ENCODE results near the gene MED17.
A peak's percentile ranks its signal among the peaks of the same experiment; 100 is the strongest.
"Not testable (repeated sequence)": the region's sequence is repeated elsewhere in the genome, so short reads cannot be mapped to it uniquely, and the experiment has no call there.

The MED17 gene, protein sequence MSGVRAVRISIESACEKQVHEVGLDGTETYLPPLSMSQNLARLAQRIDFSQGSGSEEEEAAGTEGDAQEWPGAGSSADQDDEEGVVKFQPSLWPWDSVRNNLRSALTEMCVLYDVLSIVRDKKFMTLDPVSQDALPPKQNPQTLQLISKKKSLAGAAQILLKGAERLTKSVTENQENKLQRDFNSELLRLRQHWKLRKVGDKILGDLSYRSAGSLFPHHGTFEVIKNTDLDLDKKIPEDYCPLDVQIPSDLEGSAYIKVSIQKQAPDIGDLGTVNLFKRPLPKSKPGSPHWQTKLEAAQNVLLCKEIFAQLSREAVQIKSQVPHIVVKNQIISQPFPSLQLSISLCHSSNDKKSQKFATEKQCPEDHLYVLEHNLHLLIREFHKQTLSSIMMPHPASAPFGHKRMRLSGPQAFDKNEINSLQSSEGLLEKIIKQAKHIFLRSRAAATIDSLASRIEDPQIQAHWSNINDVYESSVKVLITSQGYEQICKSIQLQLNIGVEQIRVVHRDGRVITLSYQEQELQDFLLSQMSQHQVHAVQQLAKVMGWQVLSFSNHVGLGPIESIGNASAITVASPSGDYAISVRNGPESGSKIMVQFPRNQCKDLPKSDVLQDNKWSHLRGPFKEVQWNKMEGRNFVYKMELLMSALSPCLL

DNA sequence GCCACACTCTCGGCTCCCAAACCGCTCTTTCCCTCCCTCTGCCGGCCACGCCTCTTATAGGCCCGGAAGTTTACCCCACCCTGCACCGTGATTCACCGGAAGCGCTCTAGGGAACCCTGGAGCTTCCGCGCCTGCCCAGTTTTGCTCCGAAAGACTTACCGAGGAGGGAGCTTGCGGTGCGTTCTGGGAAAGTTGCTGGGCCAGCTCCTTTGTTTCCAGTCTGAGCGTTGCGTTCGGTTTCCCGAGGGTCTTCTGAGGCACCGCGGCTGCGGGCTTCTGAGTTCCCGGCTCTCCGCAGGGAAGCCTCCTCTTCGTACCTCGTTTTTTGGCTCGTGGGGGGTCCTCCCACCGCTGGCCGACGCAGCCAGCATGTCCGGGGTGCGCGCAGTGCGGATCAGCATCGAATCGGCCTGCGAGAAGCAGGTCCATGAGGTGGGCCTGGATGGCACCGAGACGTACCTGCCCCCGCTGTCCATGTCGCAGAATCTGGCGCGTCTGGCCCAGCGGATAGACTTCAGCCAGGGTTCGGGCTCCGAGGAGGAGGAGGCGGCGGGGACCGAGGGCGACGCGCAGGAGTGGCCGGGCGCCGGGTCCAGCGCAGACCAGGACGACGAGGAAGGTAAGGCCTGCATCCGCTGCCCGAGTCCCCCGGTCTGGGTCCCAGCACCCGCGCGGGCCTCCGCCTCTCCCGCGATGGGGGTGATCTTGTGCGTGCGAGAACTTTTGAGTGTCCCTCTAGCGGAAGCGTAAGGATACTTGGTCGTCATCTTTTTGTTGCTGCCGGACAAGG, at the start of gene MED17:
TSS of gene MED17 (plus strand) at position 138 of the 790 bp plus-strand sequence. CDS start at position 370, 232 bp downstream.
- peak; percentile 92 for DNase-seq (ENCODE audit: low spot score)

DNA sequence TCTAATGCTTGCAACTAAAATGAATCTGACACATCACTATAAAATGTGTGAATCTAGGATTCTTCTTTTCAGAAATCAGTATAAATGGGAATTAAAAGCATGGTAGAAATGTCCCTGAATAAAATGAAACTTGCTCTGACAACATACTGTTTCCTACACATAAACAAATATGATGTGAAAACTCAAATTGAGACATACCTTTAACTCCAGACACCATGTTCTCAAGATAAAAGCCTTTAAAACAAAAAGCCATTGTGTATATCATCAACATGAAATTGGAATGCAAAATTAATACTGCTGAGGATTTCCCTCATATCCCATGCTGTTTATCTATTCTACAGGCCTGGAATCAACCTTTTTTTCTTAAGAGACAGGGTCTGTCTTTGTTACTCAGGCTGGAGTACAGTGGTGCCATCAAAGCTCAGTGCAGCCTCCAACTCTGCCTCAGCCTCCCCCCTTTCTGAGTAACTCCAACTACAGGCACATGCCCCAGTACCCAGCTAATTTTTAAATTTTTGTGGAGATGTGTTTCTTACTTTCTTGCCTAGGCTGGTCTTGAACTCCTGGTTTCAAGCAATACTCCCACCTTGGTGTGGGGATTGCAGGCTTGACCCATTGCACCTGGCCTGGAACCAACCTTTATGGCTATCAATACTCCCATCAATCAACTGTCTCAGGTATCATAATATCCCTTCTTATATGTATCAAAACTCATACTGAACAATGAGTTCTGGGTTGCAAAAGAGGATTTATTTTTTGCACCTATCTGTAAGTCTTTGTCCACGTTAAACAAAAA, 49.5 kb upstream of the MED17 start:
- no peak for DNase-seq (ENCODE audit: low spot score)

DNA sequence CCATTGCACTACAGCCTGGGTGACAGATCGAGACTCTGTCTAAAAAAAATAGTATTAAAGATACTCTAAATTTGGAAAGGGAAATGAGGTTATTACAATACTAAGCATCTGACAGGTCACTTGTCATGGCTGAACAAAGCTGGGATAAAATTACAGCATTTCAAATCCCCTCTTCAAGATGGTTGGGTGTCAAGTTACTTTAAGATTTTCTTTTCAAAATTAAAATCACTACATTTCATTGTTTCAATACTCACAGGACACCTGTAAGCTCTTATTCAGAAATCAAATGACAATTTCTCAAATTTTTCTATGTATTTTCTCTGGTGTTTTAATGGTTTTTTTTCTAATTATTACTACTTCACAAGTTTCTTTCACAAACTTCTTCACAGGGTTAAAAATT, 48.5 kb upstream of the MED17 start:
- no peak for DNase-seq (ENCODE audit: low spot score)

DNA sequence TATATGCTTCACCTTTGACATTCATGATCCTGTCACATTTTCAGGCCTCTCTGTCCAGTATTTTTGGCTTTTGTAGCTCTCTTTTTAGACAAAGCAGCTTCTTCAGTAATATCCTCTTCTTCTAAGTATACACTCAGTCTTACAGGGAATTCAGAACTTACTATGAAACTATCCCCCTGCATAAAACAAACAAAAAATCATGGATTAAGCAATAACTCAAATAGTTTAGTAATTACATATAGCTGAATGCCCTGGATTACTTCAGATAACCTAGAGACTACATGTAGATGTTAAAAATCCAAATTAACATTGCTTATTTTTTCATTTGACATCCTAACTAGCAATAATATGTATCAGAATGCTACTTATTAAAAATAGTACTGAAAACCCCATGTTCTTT, 48.0 kb upstream of the MED17 start:
- DNase-seq (ENCODE audit: low spot score): no peak

DNA sequence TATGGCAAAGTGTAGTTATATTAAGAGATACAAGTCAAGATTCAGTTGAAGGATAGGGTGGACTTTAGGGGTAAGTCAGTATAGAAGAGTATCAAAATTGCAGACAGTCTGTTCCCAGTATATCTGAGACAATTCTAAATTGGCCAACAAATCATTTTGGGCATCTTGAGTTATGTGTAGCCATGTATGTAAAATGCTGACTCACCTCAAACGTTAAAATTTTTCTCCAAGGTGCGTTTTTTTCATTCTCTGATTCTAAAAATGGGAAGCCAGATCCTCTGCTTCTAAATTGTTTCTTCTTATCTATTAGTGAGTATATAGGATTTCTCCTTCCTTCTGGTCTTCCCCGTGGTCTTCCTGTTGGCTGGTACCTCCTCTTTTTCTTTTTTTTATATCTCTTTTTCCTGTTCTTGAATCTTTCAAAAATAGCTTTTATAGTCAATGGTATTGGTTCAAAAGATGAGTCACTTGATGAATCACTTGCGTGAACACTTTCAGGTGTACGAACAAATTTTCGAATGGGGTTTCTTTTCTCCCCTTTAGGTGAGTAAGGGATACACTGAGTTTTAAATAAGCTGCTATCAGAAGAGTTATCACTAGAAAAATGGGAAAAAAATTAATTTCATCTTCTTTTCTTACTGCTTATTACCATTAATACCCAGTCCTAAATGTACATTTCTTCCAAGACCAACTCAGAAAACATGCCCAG, 46.0 kb upstream of the MED17 start:
- no peak for DNase-seq (ENCODE audit: low spot score)

DNA sequence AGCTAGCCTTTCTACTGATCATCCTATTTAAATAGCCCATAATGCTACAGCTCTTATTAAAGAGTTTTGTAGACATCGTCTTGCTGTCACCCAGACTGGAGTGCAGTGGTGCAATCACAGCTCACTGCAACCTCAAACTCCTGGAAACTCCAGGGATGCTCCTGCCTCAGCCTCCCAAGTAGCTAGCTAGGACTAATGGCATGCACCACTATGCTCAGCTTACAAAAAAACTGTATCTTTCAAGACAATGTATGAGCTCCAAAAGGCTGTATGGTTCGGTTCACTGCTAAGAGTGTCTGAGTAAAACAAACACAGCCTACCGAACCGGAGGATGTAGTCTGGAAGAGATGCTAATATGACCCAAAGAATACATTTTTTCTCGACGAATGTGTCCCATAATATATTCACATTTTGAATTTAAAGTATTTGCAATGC, 45.4 kb upstream of the MED17 start:
- DNase-seq (ENCODE audit: low spot score): no peak

DNA sequence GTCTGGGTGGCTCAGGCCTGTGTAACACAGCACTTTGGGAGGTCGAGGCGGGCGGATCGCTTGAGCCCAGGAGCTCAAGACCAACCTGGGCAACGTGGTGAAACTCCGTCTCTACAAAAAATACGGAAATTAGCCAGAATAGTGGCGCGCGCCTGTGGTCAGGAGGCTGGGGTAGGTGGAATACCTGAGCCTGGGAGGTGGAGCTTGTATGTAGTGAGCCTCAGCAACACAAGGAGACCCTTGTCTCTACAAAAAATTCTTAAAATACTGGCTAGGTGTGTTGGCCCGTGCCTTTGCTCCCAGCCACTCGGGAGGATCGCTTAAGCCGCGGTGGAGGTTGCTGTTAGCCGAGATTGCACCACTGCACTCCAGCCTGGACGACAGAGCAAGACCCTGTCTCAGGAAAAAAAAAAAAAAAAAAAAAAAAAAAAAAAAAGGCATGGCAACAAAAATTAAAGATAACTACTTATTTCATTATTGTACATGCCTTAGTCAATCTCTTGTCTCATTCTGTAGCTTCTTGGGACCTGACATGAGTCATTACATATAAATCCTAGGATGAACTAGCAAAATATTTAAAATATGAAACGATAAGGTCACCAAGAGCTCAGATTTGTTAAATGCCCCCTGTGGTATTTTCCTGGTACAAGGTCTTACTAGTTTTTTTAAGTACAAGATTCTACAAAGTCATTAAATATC, 43.9 kb upstream of the MED17 start:
- DNase-seq (ENCODE audit: low spot score): peak; percentile 8

DNA sequence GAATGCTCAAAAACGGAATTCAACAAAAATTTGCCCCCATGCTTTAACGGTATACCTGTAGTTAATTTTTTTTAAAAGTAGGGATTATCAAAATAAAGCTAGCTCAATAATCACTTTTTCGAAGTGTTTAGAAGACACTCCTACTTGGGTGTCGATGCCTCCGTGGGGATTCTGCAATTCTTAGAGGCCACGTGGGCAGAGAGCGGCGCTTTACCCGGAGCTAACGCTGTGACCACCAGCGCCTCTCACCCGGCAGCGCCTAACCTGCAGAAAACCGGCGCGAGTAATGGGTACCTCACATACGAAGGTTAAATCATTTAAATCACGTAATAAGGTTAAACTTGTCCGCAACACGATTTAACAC, 43.4 kb upstream of the MED17 start:
- peak; percentile 65 for DNase-seq (ENCODE audit: low spot score)

DNA sequence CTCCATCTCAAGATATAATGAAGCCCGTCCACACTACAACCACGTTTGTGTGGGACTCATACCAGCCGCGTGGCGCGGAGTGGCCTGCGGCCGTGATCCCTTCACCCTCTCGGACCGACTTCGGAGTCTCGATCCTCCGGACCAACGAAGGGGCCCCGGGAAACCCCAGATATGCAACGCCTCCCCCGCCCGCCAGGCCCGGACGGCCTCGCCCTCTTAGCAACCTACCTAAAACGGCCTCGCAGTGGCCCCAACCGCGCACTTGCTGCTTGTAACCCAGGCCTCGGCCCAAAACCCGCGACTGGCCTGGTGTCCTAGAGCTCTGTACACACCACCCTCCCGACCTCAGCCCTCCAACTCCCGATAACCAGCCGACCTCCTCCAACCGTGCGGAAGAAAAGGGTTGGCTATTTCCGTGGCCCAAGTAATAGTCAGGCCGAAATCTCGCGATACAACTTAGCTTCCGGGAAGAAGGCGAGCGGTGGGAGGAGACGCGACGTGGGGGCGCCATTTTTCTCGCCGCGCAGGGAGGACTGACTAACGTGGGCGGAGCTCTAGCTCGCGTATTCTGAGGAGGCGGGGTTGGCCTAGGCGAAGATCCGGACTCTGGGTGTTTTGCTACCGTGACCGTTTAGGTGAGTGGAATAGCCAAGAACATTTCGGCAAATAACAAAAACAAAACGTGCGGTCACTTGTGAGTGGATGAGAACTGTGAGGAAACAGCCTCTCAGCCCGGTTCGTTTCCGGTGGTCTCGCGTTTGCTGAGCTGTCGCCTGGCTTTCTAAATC, 42.8 kb upstream of the MED17 start, which contains the start of the genes C11orf54 and TAF1D:
TSS of gene C11orf54 (plus strand) at position 579 of the 788 bp plus-strand sequence. CDS start 5,722 bp downstream, outside the sequence.
TSS of gene TAF1D (minus strand) at position 402 of the 788 bp plus-strand sequence. CDS start 2,191 bp downstream, outside the sequence.
- DNase-seq (ENCODE audit: low spot score): peak; percentile 96

DNA sequence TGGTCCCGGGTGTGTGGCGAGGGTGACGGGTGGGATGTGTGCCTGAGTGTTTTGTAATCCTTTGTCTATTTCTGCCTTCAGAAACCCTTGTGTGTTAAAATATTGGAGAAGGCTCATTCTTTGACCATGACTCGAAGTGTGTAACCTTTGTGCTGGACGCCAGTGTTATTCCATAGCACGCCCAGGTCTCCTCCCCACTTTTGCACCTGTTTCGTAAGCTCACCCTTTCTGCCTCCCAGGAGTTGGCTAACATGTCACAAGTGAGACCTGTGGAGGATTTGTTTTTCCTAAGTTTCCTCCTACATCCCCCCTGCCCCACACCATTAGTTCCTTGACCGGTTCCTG, 42.2 kb upstream of the MED17 start:
- DNase-seq (ENCODE audit: low spot score): peak; percentile 53

DNA sequence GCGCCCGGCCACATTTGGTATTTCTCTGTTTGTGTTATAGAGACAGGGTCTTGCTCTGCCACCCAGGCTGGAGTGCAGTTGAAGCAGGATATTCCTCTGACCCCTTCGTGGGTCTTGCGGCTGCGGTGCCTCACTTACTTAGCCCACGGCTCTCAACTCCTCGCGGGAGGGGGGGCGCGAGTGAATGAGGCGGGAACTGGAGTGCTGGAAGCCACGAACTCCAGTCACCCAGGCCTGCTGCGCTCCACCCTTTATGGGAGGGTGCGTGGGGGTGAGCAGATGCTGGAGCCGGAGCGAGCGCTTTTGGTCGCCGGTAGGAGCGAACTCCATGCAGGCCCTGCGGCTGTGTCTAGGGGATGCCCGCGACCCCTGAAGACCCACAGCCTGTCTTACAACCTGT, 40.8 kb upstream of the MED17 start:
- no peak for DNase-seq (ENCODE audit: low spot score)

DNA sequence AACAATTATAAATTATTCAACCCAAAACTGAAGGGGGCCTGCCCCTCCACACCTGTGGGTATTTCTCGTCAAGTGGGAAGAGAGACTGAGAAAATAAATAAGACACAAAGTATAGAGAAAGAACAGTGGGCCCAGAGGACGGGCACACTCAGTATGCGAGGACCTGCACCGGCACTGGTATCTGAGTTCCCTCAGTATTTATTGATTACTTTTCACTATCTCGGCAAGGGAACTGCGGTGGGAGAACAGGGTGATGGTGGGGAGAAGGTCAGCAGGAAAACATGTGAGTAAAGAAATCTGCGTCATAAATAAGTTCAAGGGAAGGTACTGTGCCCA, 39.4 kb upstream of the MED17 start:
- DNase-seq (ENCODE audit: low spot score): no peak

DNA sequence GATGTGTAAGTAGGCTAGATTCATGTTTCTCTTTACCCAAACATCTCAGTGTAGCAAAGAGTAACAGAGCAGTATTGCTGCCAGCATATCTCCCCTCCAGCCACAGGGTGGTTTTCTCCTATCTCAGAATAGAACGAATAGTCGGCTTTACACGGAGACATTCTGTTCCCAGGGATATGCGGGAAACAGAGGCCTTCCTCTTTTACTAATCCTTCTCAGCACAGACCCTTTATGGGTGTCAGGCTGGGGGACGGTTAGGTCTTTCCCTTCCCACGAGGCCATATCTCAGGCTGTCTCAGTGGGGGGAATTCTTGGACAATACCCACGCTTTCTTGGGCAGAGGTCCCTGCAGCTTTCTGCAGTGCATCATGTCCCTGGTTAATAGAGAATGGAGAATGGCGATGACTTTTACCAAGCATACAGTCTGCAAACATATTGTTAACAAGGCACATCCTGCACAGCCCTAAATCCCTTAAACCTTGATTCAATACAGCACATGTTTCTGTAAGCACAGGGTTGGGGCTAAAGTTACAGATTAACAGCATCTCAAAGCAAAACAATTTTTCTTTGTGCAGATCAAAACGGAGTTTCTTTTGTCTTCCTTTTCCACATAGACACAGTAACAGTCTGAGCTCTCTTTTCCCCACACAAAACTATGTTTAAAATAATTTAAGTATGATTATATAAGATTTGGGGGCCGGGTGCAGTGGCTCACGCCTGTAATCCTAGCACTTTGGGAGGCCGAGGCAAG, 38.9 kb upstream of the MED17 start:
- DNase-seq (ENCODE audit: low spot score): not testable (repeated sequence)

DNA sequence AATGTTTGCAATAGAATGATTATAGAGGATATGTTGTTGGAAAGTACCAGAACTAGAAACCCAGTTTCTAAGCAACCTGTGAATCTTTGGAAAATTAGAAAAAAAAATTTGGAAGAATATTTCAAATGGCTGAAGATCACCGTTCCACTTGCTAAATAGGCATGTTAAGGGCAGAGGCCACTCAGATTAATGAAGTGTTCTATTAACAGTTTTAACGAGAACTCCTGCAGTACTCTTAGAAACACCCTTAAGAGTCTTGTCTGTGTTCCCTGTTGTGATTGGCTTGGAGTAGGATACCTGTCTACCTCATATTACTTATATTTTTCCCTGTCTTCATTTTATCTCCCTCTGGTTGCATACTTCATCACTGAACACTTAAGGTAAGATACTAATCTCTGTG, 38.0 kb upstream of the MED17 start:
- DNase-seq (ENCODE audit: low spot score): no peak

DNA sequence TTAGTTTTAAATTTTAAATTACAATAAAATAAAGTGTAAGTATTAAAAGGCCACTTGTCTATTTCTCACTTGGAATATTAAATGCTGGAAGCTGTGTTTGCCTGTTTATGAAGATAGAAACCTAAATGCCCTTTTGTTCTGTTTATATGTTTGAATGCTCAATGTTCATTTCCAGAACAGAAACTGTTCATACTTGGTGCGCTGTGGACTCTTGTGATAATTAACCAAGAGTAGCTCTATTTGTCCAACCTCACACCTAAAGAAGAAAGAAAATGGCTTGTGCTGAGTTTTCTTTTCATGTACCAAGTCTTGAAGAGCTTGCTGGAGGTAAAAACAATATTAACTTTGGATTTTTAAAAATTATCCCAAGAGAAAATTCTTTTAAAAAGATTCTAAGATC, 37.0 kb upstream of the MED17 start:
- DNase-seq (ENCODE audit: low spot score): no peak

DNA sequence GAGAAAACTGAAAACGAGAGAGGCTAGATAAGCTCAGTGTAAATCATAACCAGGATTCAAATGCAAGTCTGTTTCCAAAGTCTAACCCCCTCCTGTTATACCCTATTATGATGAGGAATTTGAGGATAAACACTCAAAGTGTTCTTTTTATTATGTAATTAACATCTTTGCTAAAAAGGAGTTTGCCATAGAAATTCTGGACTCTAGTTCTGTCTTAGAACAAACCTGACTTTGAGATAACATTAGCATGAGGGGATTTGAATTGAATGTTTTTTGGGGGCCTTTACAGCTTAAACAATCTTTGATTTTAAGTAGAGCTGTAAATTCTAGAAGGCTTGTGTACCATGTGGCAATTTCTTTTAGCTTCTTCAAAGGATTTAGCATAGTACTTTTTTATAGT, 33.1 kb upstream of the MED17 start:
- no peak for DNase-seq (ENCODE audit: low spot score)

DNA sequence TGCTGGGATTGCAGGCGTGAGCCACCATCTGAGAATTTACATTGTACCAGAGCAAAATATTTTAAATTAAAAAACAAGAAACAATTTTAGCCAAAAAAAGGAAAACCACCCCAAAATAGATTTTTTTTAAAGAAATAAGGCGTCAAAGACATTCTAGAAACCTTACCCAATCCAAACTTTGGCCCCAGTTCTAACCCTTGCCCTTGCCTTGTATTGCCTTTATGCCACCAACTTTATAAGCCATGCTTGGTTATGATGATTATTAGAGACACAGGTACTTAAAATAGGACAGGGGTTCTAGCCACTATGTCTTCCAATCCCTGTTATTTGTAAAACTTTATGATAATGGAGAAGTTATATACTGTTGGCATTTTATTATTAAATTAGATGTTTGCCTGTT, 30.8 kb upstream of the MED17 start:
- DNase-seq (ENCODE audit: low spot score): no peak

DNA sequence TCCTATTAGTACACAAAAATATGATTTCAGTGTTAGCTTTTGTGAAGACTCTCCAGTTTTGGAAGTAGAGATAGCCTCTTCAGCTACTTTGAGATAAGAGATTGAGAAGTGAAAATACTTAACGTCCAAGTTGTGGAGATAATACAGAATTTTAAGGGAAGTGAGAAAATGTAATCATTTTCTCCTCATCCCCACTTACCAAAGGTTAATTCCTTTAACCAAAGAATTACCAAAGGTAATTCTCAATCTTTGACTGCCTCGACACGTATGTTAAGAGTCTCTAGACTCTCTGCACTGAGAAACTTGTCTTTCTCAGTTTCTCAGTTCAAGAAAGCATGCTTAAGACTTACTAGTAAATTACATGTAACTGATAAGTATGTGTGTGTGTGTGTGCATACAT, 27.3 kb upstream of the MED17 start:
- DNase-seq (ENCODE audit: low spot score): no peak

DNA sequence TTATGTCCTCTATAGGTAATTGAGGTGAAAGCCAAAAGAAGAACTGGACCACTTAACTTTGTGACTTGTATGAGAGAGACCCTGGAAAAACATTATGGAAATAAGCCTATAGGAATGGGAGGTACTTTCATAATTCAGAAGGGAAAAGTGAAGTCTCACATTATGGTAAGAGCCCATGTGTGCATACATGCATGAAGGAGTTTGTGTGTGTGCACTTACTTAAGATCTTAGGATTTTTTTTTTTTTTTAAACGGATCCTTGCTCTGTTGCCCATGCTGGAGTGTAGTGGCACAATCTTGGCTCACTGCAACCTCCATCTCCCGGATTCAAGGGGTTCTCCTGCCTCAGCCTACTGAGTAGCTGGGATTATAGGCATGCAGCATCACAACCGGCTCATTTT, 26.8 kb upstream of the MED17 start:
- DNase-seq (ENCODE audit: low spot score): no peak
